NCI-H345 treated with DMSO at 0.1 percent for 48 hours (cell line): ENCODE measurements around the gene DOCK1.
"Not testable (repeated sequence)": the region's sequence is repeated elsewhere in the genome, so short reads cannot be mapped to it uniquely, and the experiment has no call there.

ENCODE experiments used
- DNase-seq: peaks from one replicate; lab custom pipeline; 2025; ENCODE audit not compliant: unreplicated experiment; lab: John Stamatoyannopoulos, UW

DOCK1 gene

DNA sequence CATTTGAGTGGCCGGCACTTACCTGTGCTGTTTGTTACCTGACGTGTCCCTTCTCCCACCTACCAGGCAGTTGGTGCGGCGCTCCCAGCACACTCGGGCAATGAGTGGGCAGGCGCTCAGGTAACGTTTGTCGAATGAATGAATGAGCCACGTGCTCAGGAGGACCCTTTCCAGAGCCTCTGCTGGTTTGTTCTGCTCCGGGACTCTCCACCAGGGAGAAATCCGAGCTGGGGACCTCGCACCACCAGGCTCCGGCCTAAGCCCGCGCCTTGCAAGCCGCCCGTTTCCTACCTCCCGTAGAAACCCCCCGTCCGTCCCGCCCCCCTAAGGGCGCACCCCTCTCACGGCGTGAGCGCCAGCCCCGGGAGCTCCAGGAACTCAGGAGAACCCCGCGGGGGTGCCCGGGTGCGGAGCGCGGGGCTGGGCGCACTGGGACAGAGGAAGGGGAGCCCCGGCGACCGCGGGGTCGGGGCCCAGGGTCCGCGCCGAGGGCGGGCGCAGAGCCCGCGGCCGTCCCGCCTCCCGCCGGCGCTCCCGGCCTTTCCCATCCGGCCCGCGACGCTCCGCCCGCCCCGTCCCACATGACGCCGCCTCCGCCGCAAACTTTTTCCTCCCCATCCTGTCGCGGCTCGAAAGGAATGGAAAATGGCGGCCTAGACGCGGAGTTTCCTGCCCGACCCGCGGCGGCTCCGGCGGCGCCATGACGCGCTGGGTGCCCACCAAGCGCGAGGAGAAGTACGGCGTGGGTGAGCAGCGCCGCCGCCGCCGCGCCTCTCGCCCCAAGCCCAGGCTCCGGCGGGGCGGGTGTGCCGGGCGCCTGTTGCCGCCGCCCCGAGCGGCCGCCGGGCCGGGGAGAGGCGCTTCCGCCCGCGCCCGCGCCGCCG lies at the start of gene DOCK1:
DOCK1 (plus strand) TSS at position 611 of the 884 bp plus-strand sequence; CDS start at position 701, 90 bp downstream.
- no peak for DNase-seq

- DNase-seq: no peak
These were observed 47.9 kb upstream of the DOCK1 start for GRCh38 chr10:126857178-126857806.

DNA sequence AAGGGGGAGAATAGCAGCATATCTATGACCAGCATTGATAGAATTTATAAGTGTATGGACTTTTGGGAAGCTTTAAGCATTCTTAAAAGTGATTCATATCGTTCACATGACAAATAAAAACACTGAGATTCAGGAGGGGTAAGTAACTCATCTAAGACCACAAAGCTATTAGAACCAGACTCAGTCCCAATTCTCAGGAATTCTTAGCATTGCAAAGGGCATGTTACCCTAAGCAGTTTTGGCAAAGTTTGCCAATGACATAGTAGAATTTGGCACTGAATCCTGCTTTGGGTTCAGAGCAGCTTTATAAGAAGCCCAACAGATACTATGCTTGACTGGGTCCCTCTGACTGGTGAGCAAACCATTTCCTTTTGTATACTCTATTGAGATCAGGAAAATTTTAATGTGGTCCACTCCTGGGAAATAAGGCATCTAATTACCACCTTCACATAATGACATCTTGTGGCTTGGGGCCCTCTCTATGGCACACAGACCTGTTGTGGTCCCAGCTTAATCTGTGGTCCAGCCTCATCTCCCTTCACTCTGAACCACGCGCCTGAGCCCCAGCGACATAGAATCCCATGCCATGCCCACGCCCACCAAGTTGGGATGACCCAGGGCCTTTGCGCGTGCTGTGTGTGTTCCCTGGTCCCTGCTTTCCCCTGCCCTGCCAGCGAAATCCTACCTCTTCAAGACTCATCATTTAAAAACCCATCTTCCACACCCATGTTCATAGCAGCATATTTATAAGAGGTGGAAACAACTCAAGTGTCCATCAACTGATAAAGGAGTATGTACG lies 37.5 kb upstream of the DOCK1 start:
- DNase-seq: no peak

DNA sequence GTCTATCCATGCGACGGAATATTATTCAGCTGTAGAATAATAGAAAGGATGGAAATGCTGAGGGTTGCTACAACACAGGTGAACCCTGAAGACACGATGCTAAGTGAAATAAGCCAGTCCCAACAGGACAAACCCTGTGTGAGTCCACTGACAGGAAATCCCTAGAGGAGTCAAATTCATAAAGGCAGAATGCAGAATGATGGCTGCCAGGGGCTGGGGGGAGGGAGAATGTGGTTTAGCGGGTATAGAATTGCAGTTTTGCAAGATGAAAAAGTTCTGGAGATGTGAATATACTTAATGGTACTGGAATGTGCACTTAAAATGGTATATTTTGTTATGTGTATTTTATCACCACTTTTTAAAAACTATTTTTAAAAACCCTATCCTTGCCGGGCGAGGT lies 36.9 kb upstream of the DOCK1 start:
- no peak for DNase-seq

DNA sequence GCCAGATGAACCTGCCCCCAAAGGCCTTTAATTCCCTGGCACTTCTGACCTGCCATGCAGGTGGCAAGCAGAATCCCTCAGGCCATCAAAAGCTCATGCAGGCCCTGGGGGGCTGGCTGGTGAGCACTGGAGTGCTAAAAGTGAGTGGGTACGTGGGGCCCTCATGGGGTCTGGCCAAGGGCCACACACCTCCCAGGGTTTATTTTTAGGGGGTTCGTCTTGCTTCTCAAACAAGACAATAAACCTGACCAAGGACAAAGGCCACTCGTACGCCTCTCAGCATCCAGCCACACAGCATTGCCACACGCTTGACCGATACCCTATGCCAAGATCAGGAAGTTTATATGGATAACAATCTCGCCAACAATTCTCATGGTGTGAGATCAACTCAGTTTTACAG lies 33.1 kb upstream of the DOCK1 start:
- no peak for DNase-seq

DNA sequence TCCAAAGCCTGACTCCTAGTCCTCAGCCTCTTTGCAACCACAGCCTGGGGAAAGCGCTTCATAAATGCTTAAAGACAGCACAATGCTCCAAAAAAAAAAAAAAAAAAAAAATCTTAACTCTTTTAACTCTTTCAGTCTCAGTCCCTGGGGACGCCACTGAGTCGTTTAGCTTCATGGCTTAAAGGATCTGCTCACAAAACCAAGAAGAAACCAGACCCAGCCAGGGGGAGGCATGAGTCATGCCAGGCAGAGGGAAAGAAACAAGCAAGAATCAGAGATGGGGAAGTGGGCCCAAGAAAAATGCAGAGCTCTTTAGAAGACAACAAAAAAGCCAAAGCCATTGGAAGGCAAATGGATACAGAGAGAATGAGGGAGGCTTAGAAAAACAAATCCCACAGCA lies 32.5 kb upstream of the DOCK1 start:
- no peak for DNase-seq

- no peak for DNase-seq
These were observed 28.8 kb upstream of the DOCK1 start for GRCh38 chr10:126876456-126876855.

GRCh38 chr10:126877390-126877789 lies 27.8 kb upstream of the DOCK1 start:
- DNase-seq: no peak

DNA sequence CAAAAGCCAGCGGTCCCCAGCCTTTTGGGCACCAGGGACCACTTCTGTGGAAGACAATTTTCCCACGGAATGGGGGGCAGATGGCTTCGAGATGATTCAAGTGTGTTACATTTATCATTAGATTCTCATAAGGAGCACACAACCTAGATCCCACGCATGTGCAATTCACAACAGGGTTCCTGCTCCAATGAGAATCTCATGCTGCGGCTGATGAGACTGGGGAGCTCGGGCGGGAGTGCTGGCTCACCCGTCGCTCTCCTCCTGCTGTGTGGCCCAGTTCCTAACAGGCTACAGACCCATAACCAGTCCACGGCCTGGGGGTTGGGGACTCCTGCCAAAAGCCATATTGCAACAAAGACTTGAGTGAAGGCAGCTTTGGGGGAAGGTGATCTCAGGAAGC lies 26.6 kb upstream of the DOCK1 start:
- no peak for DNase-seq

DNA sequence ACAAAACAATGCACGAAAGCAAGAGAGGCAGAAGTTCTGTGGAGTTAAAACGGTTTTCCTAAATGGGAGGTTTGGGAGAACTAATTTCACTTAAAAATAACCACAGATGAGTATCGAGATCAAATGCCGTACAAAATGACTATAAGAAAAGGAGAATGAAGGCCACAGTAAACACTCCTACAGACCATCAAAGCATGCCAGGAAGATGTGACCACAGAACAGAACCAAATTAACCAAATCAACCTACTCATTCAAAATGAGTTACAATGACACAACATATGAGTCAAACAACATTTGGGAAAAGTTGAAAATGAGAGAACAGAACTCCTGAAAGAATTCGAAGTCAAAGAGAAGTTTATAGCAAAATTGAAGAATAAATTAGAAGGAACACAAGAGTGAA lies 24.3 kb upstream of the DOCK1 start:
- DNase-seq: no peak

- not testable (repeated sequence) for DNase-seq
These were observed 23.2 kb upstream of the DOCK1 start for GRCh38 chr10:126882055-126882454.

DNA sequence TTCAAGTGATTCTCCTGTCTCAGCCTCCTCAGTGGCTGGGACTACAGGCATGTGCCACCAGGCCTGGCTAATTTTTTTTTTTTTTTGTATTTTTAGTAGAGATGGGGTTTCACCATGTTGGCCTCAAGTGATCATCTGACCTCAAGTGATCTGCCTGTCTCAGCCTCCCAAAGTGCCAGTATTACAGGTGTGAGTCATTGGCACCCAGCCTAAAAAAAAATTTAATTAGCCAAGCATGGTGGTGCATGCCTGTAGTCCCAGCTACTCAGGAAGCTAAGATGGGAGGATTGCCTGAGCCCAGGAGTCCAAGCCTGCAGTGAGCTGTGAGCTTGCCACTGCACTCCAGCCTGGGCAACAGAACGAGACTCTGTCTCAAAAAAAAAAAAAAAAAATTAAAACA lies 16.8 kb upstream of the DOCK1 start:
- not testable (repeated sequence) for DNase-seq

DNA sequence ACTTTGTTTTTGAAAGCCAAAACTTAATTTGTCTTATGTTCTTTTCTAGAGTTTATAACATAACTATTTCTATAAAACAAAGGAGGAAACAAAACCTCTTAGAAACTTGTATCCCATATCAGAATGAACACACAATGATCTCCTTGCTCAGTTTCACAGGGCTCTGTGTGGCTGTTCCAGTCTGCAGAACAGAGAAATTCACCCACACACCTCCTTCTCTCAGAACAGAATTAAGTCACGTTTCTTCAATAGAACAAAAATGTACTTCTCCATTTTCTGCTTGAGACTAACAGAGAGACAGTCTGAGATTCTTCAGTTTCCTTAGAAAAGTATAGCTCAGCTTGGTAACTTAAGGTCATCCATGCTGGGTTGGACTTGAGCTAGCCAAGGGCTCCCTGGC lies 15.8 kb upstream of the DOCK1 start:
- no peak for DNase-seq

DNA sequence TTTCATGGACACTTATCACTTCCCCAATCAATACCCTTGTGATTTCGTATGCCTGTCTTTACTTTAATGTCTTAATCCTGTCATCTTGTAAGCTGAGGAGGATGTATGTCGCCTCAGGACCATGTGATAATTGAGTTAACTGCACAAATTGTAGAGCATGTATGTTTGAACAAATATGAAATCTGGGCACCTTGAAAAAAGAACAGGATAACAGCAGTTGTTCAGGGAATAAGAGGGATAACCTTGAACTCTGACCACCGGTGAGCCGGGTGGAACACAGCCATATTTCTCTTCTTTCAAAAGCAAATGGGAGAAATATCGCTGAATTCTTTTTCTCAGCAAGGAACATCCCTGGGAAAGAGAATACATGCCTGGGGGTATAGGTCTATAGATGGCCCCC lies 14.4 kb upstream of the DOCK1 start:
- not testable (repeated sequence) for DNase-seq

DNA sequence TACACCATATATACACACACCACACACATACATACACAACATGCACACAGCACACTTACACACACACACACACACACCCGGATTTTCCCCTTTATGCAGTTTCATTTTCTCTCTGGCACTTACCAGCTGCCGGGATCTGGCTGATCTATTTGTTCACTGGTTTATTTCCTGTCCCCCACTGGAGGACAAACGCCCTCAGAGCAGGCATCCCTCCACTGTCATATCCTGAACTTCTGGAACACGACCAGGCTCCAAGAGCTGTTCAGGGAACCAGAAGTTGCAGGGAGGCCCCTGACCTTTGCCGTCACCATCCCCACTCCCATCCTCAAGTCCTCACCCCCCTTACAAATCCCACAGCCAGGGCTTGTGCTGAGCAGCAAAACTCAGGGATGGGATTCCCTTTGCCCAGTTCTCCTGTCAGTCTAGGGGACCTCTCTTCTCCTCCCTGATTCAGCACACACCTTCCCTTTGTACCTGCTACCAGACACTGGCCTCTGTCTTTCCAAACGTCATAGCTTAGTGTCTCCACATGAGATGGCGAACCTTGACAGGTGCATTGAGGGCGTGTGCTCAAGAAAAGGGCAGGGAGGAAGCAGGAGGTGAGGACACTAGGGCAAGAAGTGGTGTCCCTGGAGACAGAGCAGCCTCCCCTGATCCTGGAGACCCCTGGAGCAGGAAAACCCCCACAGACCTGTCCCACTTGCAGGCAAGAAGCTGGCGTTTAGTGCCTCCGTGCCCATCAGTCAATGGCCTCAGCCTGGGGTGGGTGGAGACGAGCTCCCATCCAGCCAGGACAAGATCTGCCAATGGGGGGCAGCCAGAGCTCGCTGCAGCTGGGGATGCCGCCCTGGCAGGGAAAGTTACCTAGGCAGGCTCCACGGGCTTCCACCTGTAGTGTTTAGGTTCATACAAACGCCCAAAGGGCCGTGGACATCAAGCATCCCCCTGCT lies 12.7 kb upstream of the DOCK1 start:
- no peak for DNase-seq

DNA sequence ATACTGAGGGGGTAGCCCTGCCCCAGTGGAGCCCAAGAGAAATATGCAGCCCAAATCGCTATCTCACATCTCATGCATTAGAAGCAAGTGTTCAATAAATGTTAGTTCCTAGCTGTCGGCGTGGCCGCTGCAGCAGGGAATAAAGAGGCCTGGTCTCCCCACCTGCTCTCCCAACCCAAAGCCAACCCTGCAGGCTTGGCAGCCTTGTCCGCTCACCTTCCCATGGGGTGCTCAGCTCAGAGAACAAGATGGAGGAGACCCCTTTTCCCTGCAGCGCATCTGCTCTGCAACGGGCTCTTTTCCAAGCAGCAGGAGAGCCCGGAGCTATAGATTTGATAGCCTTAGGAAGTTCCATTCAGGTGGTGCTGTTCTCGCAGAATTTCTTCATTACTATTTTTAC lies 12.0 kb upstream of the DOCK1 start:
- no peak for DNase-seq

GRCh38 chr10:126893841-126894240 lies 11.4 kb upstream of the DOCK1 start:
- DNase-seq: no peak

DNA sequence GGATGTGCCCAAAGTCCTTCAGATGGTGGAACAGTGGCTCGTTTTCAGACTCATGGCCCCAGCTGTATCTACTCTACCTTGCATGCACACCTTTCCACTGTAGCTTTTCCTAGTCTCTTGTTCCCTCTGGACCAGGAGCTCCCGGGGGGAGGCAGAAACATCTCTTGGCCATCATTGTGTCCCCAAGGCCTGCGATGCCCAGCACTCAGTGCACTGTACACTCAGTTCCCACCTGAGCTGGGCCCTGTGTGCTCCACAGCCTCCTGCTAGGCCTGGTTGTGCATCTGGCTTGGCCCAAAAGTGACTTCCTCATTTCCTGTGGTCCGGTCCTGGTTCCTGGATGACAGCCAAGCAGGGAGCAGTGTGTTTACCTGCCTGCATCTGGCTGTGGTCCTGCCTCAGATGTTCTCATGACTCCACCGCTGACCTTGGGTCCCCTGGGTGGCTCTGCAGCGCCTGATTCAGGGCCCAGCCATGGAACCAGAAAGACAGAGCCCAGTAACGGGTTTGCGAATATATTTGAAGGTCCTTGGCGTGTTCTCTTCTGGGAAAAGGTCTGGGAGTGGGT lies 9.9 kb upstream of the DOCK1 start:
- no peak for DNase-seq

GRCh38 chr10:126898460-126898859 lies 6.8 kb upstream of the DOCK1 start:
- no peak for DNase-seq

DNA sequence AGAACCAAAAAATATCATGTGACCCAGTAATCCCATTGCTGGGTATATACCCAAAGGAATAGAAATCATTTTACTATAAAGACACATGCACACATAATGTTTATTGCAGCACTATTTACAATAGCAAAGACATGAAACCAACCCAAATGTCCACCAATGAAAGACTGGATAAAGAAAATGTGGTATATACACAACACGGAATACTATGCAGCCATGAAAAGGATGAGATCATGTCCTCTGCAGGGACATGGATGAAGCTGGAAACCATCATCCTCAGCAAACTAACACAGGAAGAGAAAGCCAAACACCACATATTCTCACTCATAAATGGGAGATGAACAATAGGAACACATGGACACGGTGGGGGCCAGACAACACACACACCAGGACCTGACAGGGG lies 5.7 kb upstream of the DOCK1 start:
- DNase-seq: not testable (repeated sequence)
